PC-3 (cell line): Measurements from ENCODE around the gene SPATC1L. TPM values are rescaled to one million over a fixed set of nuclear protein-coding genes. Genes with fewer than 3 reads are reported as not detected.

Experiments
- ATAC-seq: fragments of 200-7000 bp; cut with Tn5 transposase; 2 replicates; pipeline ENCODE4 v1.9.1; 2020; ENCODE audit warnings: mild to moderate bottlenecking, moderate library complexity
- BruUV-seq: library from RNA; stranded (reverse); fragments of 400-500 nt; replicated peaks from 2 replicates; lab custom pipeline; 2021; lab: Mats Ljungman, UMichigan
- CTCF ChIA-PET: fragments of 300-600 bp; sonication (Branson Sonifier 250); formaldehyde crosslinking; loops from one replicate; lab custom pipeline; 2022; ENCODE audit warnings: antibody characterized with exemption; lab: Charles Lee
- POLR2A ChIA-PET: fragments of 300-600 bp; sonication (Branson Sonifier 250); formaldehyde crosslinking; loops from one replicate; lab custom pipeline; 2022; ENCODE audit warnings: antibody characterized with exemption; ENCODE audit not compliant: unreplicated experiment; lab: Charles Lee
- DNase-seq: peaks from one replicate; pipeline ENCODE4 v3.0.0-alpha.2; 2015
- H2AFZ ChIP-seq: fragments of 300-600 bp; sonication (generic); 2 replicates; pipeline ENCODE4 v1.6.0; 2016; ENCODE audit warnings: antibody characterized with exemption, low read length
- H3F3A ChIP-seq: fragments of 300-600 bp; sonication (generic); one replicate; pipeline ENCODE4 v1.6.0; 2017; ENCODE audit warnings: antibody characterized with exemption, low read length, control low read depth, mild to moderate bottlenecking; ENCODE audit not compliant: unreplicated experiment
- H3K27ac ChIP-seq: fragments of 300-600 bp; sonication (generic); 2 replicates; pipeline ENCODE4 v1.5.1; 2016; ENCODE audit warnings: mild to moderate bottlenecking, low read length
- H3K27me3 ChIP-seq: fragments of 300-600 bp; sonication (generic); 2 replicates; pipeline ENCODE4 v1.6.1; 2016; ENCODE audit warnings: low read length, mixed read lengths
- H3K36me3 ChIP-seq: fragments of 300-600 bp; sonication (generic); 2 replicates; pipeline ENCODE4 v1.6.1; 2016; ENCODE audit warnings: low read depth, mixed run types, low read length, mixed read lengths
- H3K4me1 ChIP-seq: fragments of 300-600 bp; sonication (generic); 2 replicates; pipeline ENCODE4 v1.5.1; 2016; ENCODE audit warnings: low read length; ENCODE audit not compliant: insufficient read depth
- H3K4me2 ChIP-seq: fragments of 300-600 bp; sonication (generic); 2 replicates; pipeline ENCODE4 v1.6.0; 2016; ENCODE audit warnings: low read length
- H3K4me3 ChIP-seq: fragments of 300-600 bp; sonication (generic); 2 replicates; pipeline ENCODE4 v1.5.1; 2016; ENCODE audit warnings: mild to moderate bottlenecking, low read length, mixed read lengths
- H3K79me2 ChIP-seq: fragments of 300-600 bp; sonication (generic); 2 replicates; pipeline ENCODE4 v1.6.1; 2017; ENCODE audit warnings: low read length, mixed read lengths
- H3K9ac ChIP-seq: fragments of 300-600 bp; sonication (generic); 2 replicates; pipeline ENCODE4 v1.6.0; 2016; ENCODE audit warnings: mild to moderate bottlenecking, low read length
- H3K9me2 ChIP-seq: fragments of 300-600 bp; sonication (generic); replicated peaks from 2 replicates; pipeline ENCODE4 v1.6.1; 2016; ENCODE audit warnings: mixed run types, low read length, mixed read lengths
- H3K9me3 ChIP-seq: fragments of 300-600 bp; sonication (generic); 2 replicates; pipeline ENCODE4 v1.6.1; 2016; ENCODE audit warnings: low read length, mixed read lengths
- H4K20me1 ChIP-seq: fragments of 300-600 bp; sonication (generic); 2 replicates; pipeline ENCODE4 v1.6.1; 2016; ENCODE audit warnings: low read length, mixed read lengths
- CTCF ChIP-seq: fragments of 300-600 bp; sonication (generic); conservative IDR thresholded peaks from 2 replicates; pipeline ENCODE4 v1.5.1; 2017; ENCODE audit warnings: antibody characterized with exemption, low read depth, mild to moderate bottlenecking, low read length
- EZH2 ChIP-seq: fragments of 300-600 bp; sonication (generic); IDR thresholded peaks from one replicate; pipeline ENCODE4 v1.6.1; 2017; ENCODE audit warnings: antibody characterized with exemption, mild to moderate bottlenecking, low read length; ENCODE audit not compliant: unreplicated experiment
- EZH2phosphoT487 ChIP-seq: fragments of 300-600 bp; sonication (generic); IDR thresholded peaks from 2 replicates; pipeline ENCODE4 v1.6.1; 2018; ENCODE audit warnings: mild to moderate bottlenecking, antibody characterized with exemption, low read length, borderline replicate concordance
- intact Hi-C: fragments of 100-400 bp; cut with micrococcal nuclease; formaldehyde crosslinking; loops from 2 replicates; pipeline ENCODE4 v1.9.0; 2023
- total RNA-seq: library from RNA; depleted of rRNA; stranded (reverse); fragments of >200 nt; gene quantifications from 2 replicates; pipeline ENCODE4 v1.2.3, GENCODE V29; 2014

SPATC1L gene
- total RNA-seq, 1 experiment from 2014 or later: 41.7 TPM

DNA sequence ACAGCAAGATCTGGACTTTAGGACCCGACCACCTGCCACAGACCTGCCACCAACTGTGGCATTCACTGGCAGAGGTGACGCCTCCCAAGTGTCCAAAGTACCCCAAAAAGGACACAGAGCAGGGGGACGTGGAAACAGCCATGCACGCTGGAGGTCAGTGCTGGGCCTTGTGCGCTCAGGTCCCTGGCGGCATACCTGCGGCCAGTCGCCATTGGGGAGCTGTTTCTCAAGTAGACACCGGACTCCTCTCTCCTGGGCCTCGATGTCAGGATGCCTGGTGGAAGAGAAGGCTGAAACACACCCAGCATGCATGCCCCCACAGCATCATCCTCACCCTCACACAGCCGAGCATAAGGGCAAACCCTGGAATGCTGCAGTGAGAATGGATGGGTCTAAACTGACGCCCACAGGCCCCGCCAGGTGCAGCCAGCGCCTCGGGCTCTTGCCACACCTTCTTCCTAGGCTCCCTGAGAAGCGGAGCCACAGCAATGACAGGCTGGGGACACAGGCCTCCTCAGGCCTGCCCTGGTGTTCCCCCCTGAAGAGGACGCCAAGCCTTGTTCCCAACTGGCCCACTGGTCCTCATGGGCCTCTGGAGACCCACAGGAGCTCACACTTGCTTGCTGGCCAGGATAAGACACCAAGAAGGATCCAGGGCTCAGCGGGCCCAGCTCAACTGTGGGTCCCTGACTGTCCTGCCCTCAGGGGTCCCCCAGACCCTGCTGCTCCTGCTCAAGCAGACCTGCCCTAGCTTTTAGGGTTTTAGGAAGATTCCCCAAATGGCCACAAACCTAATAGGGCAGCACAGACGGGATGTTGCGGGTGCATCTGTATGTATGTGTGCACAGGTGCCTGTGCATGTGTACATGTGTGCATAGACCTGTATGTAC is 7.7 kb upstream of the SPATC1L start:
- TF ChIP-seq EZH2phosphoT487 (no peak), EZH2 (no peak), CTCF (no peak)
- Histone ChIP-seq H3K4me3 (no peak overlapping the region), H3K36me3 (peaks cover 4% of the 10 kb centered on the region; the same call in 1 of the 2 replicates), H3K9me2 (no peaks in the 10 kb centered on the region), H3K4me1 (peaks cover 32% of the 10 kb centered on the region), H3K27me3 (no peaks in the 10 kb centered on the region), H3K9me3 (no peaks in the 10 kb centered on the region), H4K20me1 (no peaks in the 10 kb centered on the region), H3K27ac (no peak overlapping the region), H3K9ac (no peak overlapping the region), H2AFZ (no peak overlapping the region), H3F3A (no peaks in the 10 kb centered on the region), H3K79me2 (no peaks in the 10 kb centered on the region), H3K4me2 (no peak overlapping the region)
- no TSS peak for BruUV-seq
- ATAC-seq (no peak), DNase-seq (no peak)
- POLR2A ChIA-PET: interaction anchor here (0.6 kb wide), 1 partner anchor 14 kb away, joined by 3 read pairs; no protein-coding TSS in a partner anchor
- CTCF ChIA-PET: no interaction called here
- intact Hi-C loops: no loop called here

DNA sequence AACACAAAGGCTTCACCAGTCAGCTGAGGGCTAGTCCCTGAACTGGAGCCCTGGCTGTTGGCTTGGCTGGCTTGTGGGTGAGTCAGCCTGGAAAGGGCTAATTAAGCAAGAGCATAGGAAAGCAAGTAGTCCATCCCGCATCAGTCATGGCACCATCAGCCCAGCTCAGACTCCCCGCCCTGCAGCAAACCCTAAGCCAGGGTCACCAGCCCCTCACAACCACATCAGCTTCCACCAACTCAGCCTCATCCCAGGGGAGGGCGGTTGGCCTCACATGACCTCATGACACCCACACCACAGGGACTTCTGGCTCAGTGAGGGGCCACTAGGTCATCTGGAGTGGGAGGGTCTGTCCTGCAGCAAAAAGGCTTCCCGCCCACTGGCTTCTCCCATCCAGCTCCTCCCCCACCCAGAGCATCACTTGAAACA is 7.0 kb upstream of the SPATC1L start:
- peak; percentile 61 for ATAC-seq
- no peaks in the 10 kb centered on the region for H4K20me1 ChIP-seq
- H2AFZ ChIP-seq: no peak overlapping the region
- H3K27ac ChIP-seq: no peak overlapping the region
- H3K9me2 ChIP-seq: no peaks in the 10 kb centered on the region
- H3K27me3 ChIP-seq: no peaks in the 10 kb centered on the region
- no peak overlapping the region for H3K9ac ChIP-seq
- no peaks in the 10 kb centered on the region for H3K79me2 ChIP-seq
- H3K36me3 ChIP-seq: peaks cover 4% of the 10 kb centered on the region; the same call in 1 of the 2 replicates
- CTCF ChIA-PET: interaction anchor here (1.1 kb wide), 1 partner anchor 218 kb away, joined by 5 read pairs; no protein-coding TSS in a partner anchor
- peaks cover 32% of the 10 kb centered on the region for H3K4me1 ChIP-seq
- no peak overlapping the region for H3K4me3 ChIP-seq
- peak; percentile 35 for DNase-seq
- intact Hi-C loops: no loop called here
- H3K9me3 ChIP-seq: no peaks in the 10 kb centered on the region
- H3F3A ChIP-seq: no peaks in the 10 kb centered on the region
- POLR2A ChIA-PET: no interaction called here
- TF ChIP-seq CTCF: no peak
- no peak for TF ChIP-seq EZH2phosphoT487
- no peak for TF ChIP-seq EZH2
- BruUV-seq: no TSS peak
- no peak overlapping the region for H3K4me2 ChIP-seq
